Activated naive CD4-positive, alpha-beta T cell treated with anti-CD3 and anti-CD28 coated beads, Interleukin-2, amount 50 U/mL, for 24 hours (primary cell): Measurements from ENCODE around the gene NXNL1.

Experiments used
- H3K27ac Mint-ChIP-seq: one replicate; pipeline ENCODE4 v1.8.0; 2021; ENCODE audit warnings: mild to moderate bottlenecking, mixed read lengths
- H3K27me3 Mint-ChIP-seq: one replicate; pipeline ENCODE4 v1.8.0; 2021; ENCODE audit warnings: mixed read lengths
- H3K36me3 Mint-ChIP-seq: one replicate; pipeline ENCODE4 v1.8.0; 2021; ENCODE audit warnings: mixed read lengths
- H3K4me1 Mint-ChIP-seq: one replicate; pipeline ENCODE4 v1.8.0; 2021; ENCODE audit warnings: mixed read lengths
- H3K4me3 Mint-ChIP-seq: one replicate; pipeline ENCODE4 v1.8.0; 2021; ENCODE audit warnings: mild to moderate bottlenecking, mixed read lengths
- H3K9me3 Mint-ChIP-seq: one replicate; pipeline ENCODE4 v1.8.0; 2021; ENCODE audit warnings: mixed read lengths

The NXNL1 gene

DNA sequence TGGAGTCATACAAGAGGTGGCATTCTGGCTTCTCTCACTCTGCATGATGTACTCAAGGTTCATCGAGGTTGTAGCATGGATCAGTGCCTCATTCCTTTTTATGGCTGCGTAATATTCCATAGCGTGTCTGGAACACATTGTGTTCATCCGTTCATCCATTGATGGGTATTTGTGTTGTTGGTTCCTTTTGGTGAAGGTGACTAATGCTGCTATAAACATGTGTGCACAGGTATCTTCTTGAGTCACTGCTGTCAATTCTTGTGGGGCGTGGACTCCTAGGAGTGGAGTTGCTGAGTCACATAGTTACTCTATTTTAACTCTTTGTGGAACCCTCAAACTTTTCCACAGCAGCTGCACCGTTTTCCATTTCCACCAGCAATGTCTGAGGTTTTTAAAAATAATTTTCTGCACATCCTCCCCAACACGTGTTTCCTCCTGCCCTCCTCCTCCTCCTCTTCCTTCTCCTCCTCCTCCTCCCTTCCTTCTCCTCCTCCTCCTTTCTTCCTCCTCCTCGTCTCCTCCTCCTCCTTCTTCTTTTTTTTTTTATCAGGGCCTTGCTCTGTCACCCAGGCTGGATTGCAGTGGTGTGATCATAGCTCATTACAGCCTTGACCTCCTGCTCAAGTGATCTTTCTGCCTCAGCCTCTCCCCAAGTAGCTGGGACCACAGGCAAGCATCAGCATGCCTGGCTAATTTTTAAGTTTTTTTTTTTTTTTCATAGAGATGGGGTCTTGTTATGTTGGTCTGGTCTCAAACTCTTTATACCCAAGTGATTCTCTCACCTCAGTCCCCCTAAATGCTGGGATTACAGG is 10.3 kb downstream of the NXNL1 start:
- Mint-ChIP-seq H3K4me1 (peaks cover 24% of the 10 kb centered on the region), H3K36me3 (peaks cover 2% of the 10 kb centered on the region), H3K9me3 (no peaks in the 10 kb centered on the region), H3K27me3 (peaks cover 14% of the 10 kb centered on the region), H3K4me3 (peak overlapping the region; percentile 79), H3K27ac (peak overlapping the region; percentile 61)

DNA sequence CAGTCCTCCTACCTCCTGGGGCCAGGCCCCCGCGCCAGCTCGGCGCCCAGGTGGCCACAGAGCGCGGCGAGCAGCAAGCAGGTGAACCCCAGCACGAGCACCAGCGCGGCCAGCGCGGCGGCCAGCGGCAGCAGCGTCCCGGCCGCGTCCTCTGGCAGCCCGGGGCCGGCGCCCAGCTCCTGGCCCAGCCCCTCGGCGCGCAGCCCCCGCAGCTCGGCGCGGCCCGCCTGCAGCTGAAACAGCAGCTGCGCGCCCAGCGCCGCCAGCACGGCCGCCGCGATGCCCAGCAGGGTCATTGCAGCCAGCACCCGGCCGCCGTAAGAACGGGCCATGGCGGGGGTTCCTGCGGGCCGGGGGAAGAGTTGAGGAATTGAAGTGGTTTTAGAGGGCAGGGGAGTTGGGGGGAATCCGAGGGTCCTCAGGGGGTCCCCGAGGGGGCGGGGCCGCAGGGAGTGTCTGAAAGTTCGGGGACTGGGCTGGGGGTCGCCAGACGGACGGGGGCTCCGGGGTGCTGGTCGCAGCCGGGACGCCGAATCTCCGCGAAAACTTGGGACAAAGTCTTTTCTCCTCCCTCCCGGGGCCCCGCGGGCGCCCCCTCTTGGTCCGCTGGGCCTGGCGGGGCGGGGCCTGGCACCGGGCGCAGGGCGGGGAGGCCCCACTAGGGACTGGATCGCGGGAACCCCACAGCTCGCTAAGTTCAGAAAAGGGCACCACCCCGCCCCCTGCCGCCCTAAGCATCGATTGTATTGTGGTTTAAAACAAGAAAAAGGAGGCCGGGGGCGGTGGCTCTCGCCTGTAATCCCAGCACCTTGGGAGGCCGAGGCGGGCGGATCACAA is 12.4 kb downstream of the NXNL1 start, which contains the start of gene TMEM221:
Gene TMEM221, minus strand, starts transcription at position 538 of the 837 bp plus-strand sequence. Its CDS starts 206 bp downstream, at position 332.
- peak within 1 kb of the TSS; percentile 64 for H3K4me3 Mint-ChIP-seq

GRCh38 chr19:17447704-17448130 is 13.0 kb downstream of the NXNL1 start:
- Mint-ChIP-seq H3K9me3 (no peaks in the 10 kb centered on the region), H3K4me3 (peak overlapping the region; percentile 64), H3K27me3 (peaks cover 5% of the 10 kb centered on the region), H3K27ac (no peak overlapping the region), H3K4me1 (peaks cover 18% of the 10 kb centered on the region), H3K36me3 (no peaks in the 10 kb centered on the region)

More for the DNA sequence above, 12.4 kb downstream of the NXNL1 start, which contains the start of gene TMEM221:
- H3K9me3 Mint-ChIP-seq, result no peaks in the 10 kb centered on the region
- peaks cover 6% of the 10 kb centered on the region for H3K27me3 Mint-ChIP-seq
- H3K27ac Mint-ChIP-seq, result no peak within 1 kb of the TSS
- peaks cover under 1% of the 10 kb centered on the region for H3K36me3 Mint-ChIP-seq
- H3K4me1 Mint-ChIP-seq, result peaks cover 20% of the 10 kb centered on the region

GRCh38 chr19:17445526-17446165 is 15.1 kb downstream of the NXNL1 start:
- Mint-ChIP-seq H3K27me3 (peaks cover 5% of the 10 kb centered on the region), H3K4me1 (peaks cover 9% of the 10 kb centered on the region), H3K9me3 (no peaks in the 10 kb centered on the region), H3K4me3 (no peak overlapping the region), H3K27ac (no peak overlapping the region), H3K36me3 (no peaks in the 10 kb centered on the region)

DNA sequence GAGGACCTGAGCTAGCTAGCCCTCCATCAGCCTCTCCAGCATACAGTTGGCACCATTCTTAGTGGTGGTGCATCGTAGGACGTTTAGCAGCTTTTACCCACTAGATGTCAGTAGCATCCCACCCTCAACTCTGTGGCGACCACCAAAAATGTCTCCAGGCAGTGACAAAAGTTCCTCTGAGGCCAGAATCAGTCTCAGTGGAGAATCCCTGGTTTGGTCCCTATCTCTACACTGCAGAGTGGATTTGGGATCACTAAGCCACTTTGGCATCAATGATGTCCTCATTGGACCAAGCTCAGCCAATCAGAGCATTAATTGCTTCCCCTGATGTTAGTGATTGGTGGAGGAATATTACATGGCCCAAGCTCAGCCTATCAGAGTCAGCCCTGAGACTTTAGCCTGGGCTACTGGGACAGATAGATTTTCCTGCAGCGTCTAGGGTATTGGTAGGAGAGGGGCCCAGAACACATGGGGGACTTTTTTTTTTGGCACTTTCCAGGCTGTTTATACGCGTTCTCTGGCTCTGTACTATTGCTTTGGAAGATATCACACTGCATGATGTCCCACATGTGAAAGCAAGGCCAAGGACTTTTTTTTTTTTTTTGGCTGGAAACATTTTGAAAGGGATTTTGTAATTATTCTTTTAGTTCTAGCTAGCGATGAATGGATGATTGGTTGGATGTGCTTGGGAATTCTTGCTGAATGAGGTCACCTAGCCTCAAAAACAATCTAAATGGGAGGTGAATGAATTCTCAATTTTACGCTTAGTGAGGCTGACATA is 19.3 kb downstream of the NXNL1 start:
- Mint-ChIP-seq H3K36me3 (no peaks in the 10 kb centered on the region), H3K9me3 (no peaks in the 10 kb centered on the region), H3K4me1 (no peaks in the 10 kb centered on the region), H3K4me3 (no peak overlapping the region), H3K27ac (peak overlapping the region; percentile 14), H3K27me3 (no peaks in the 10 kb centered on the region)

- Mint-ChIP-seq H3K27me3 (no peaks in the 10 kb centered on the region), H3K4me3 (no peak overlapping the region), H3K27ac (no peak overlapping the region), H3K36me3 (no peaks in the 10 kb centered on the region), H3K9me3 (no peaks in the 10 kb centered on the region), H3K4me1 (no peaks in the 10 kb centered on the region)
These were observed 23.9 kb downstream of the NXNL1 start for GRCh38 chr19:17436874-17437267.

GRCh38 chr19:17436094-17436873 is 24.4 kb downstream of the NXNL1 start:
- Mint-ChIP-seq H3K27ac (no peak overlapping the region), H3K27me3 (no peaks in the 10 kb centered on the region)

GRCh38 chr19:17435218-17435617 is 25.5 kb downstream of the NXNL1 start:
- Mint-ChIP-seq H3K4me3 (no peak overlapping the region), H3K4me1 (no peaks in the 10 kb centered on the region), H3K27ac (no peak overlapping the region), H3K9me3 (no peaks in the 10 kb centered on the region), H3K36me3 (no peaks in the 10 kb centered on the region), H3K27me3 (no peaks in the 10 kb centered on the region)

More at GRCh38 chr19:17436094-17436873, 24.4 kb downstream of the NXNL1 start:
- Mint-ChIP-seq H3K4me3 (no peak overlapping the region), H3K4me1 (no peaks in the 10 kb centered on the region), H3K9me3 (no peaks in the 10 kb centered on the region), H3K36me3 (no peaks in the 10 kb centered on the region)

- Mint-ChIP-seq H3K27me3 (no peaks in the 10 kb centered on the region), H3K4me3 (no peak overlapping the region), H3K27ac (no peak overlapping the region), H3K9me3 (no peaks in the 10 kb centered on the region), H3K4me1 (no peaks in the 10 kb centered on the region), H3K36me3 (no peaks in the 10 kb centered on the region)
These were observed 29.3 kb downstream of the NXNL1 start for GRCh38 chr19:17431417-17431816.

DNA sequence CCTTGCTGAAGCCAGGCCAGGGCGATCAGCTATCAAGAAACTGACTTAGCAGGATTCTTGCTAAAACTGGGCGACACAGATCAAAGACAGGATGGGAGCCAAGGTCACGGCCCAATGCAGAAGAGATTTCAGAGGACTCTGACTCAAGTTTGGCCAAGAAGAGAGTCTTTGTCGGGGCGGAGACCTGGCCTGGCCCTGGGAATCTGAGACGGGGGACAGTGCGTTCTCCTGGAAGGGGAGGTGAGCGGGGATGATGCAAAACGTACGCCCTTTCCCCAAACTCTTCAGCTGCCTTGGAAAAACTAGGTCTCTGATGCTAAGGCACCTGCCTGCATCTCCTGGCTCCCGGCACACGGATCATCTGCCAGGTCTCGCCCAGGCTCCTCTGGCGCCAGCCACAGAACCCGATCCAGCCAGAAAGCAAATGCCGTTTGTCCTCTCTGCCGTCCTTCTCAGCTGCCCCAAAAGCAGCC is 31.0 kb downstream of the NXNL1 start:
- Mint-ChIP-seq H3K9me3 (no peaks in the 10 kb centered on the region), H3K27ac (no peak overlapping the region), H3K4me3 (no peak overlapping the region), H3K36me3 (no peaks in the 10 kb centered on the region), H3K27me3 (no peaks in the 10 kb centered on the region), H3K4me1 (no peaks in the 10 kb centered on the region)

DNA sequence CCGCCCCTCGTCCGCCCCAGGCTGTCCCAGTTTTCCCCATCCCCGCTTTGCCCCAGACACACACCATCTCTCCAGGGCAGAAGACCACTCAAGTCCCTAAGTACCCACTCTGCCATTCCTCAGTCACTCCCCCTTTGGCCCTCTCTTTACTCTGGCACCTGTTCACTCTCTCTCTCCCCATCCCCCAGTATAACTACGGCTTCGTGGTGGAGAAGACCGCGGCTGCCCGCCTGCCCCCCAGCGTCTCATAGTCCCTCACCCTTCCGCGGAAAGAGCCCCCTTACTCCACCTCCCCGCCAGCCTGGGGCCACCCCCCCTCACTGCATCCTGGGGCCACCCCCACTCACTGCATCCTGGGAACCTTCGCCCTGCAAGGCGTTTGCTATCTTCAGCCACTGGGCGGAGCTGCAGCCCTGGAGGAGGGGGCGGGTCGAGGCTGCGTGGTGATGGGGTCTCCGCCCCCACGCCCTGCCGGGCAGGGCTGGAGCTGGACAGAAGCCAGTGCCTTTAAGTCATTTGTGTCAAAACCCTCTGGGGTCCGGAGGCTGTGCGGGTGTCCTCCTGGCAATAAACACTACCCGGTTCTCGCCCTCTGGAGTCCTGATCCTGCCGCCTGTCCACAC is 35.9 kb downstream of the NXNL1 start:
- Mint-ChIP-seq H3K27ac (no peak overlapping the region), H3K4me1 (peaks cover 15% of the 10 kb centered on the region), H3K27me3 (no peaks in the 10 kb centered on the region), H3K36me3 (no peaks in the 10 kb centered on the region), H3K9me3 (no peaks in the 10 kb centered on the region), H3K4me3 (no peak overlapping the region)

- Mint-ChIP-seq H3K9me3 (no peaks in the 10 kb centered on the region), H3K36me3 (no peaks in the 10 kb centered on the region)
These were observed 37.1 kb downstream of the NXNL1 start for GRCh38 chr19:17423429-17424208.

GRCh38 chr19:17421942-17422341 is 38.8 kb downstream of the NXNL1 start:
- Mint-ChIP-seq H3K36me3 (peaks cover under 1% of the 10 kb centered on the region), H3K27me3 (no peaks in the 10 kb centered on the region), H3K9me3 (no peaks in the 10 kb centered on the region), H3K27ac (no peak overlapping the region), H3K4me3 (no peak overlapping the region), H3K4me1 (peaks cover 23% of the 10 kb centered on the region)

More at GRCh38 chr19:17423429-17424208, 37.1 kb downstream of the NXNL1 start:
- Mint-ChIP-seq H3K27me3 (no peaks in the 10 kb centered on the region), H3K4me3 (no peak overlapping the region), H3K27ac (no peak overlapping the region), H3K4me1 (peaks cover 23% of the 10 kb centered on the region)
